HEK293 (cell line): ENCODE results near the gene MTMR12.

Experiments
- GLIS1 ChIP-seq: fragments of 450-650 bp; formaldehyde crosslinking; IDR thresholded peaks from 2 replicates; pipeline ENCODE4 v1.5.1; 2016; ENCODE audit warnings: missing biosample characterization, missing genetic modification characterization
- HIC1 ChIP-seq: fragments of 450-650 bp; formaldehyde crosslinking; IDR thresholded peaks from 2 replicates; pipeline ENCODE4 v1.5.1; 2016; ENCODE audit warnings: missing biosample characterization, missing genetic modification characterization
- KLF1 ChIP-seq: fragments of 450-650 bp; formaldehyde crosslinking; IDR thresholded peaks from 2 replicates; pipeline ENCODE4 v1.5.1; 2016; ENCODE audit warnings: missing biosample characterization, missing genetic modification characterization
- MYNN ChIP-seq: fragments of 450-650 bp; formaldehyde crosslinking; IDR thresholded peaks from 2 replicates; pipeline ENCODE4 v1.5.1; 2016; ENCODE audit warnings: missing biosample characterization, missing genetic modification characterization, borderline replicate concordance
- OVOL3 ChIP-seq: fragments of 450-650 bp; formaldehyde crosslinking; IDR thresholded peaks from 2 replicates; pipeline ENCODE4 v1.5.1; 2016; ENCODE audit warnings: missing biosample characterization, missing genetic modification characterization
- SCRT1 ChIP-seq: fragments of 450-650 bp; formaldehyde crosslinking; IDR thresholded peaks from 2 replicates; pipeline ENCODE4 v1.5.1; 2016; ENCODE audit warnings: missing biosample characterization, missing genetic modification characterization, borderline replicate concordance
- SETDB1 ChIP-seq: IDR thresholded peaks from one replicate; pipeline ENCODE4 v1.6.1; 2017; ENCODE audit warnings: mild to moderate bottlenecking, low read length, moderate library complexity, mixed read lengths; ENCODE audit not compliant: insufficient read length
- ZBTB11 ChIP-seq: fragments of 450-650 bp; formaldehyde crosslinking; conservative IDR thresholded peaks from 2 replicates; pipeline ENCODE4 v1.5.1; 2016; ENCODE audit warnings: low read depth, missing biosample characterization, missing genetic modification characterization
- ZBTB26 ChIP-seq: fragments of 450-650 bp; formaldehyde crosslinking; optimal IDR thresholded peaks from 2 replicates; pipeline ENCODE3; 2016; ENCODE audit warnings: missing biosample characterization, mild to moderate bottlenecking, missing genetic modification characterization
- ZBTB7A ChIP-seq: fragments of 450-650 bp; formaldehyde crosslinking; IDR thresholded peaks from 2 replicates; pipeline ENCODE4 v1.5.1; 2016; ENCODE audit warnings: low read depth, missing biosample characterization, missing genetic modification characterization
- ZNF18 ChIP-seq: fragments of 450-650 bp; formaldehyde crosslinking; IDR thresholded peaks from 2 replicates; pipeline ENCODE4 v1.5.1; 2016; ENCODE audit warnings: missing biosample characterization, missing genetic modification characterization
- ZNF202 ChIP-seq: fragments of 450-650 bp; formaldehyde crosslinking; IDR thresholded peaks from 2 replicates; pipeline ENCODE4 v1.5.1; 2016; ENCODE audit warnings: missing biosample characterization, missing genetic modification characterization, borderline replicate concordance
- ZNF248 ChIP-seq: fragments of 450-650 bp; formaldehyde crosslinking; IDR thresholded peaks from 2 replicates; pipeline ENCODE4 v1.5.1; 2017; ENCODE audit warnings: missing biosample characterization, missing genetic modification characterization
- ZNF585B ChIP-seq: fragments of 450-650 bp; formaldehyde crosslinking; IDR thresholded peaks from 2 replicates; pipeline ENCODE4 v1.5.1; 2016; ENCODE audit warnings: missing biosample characterization, missing genetic modification characterization
- ZNF610 ChIP-seq: fragments of 450-650 bp; formaldehyde crosslinking; IDR thresholded peaks from 2 replicates; pipeline ENCODE4 v1.5.1; 2016; ENCODE audit warnings: missing biosample characterization, missing genetic modification characterization, borderline replicate concordance
- ZNF692 ChIP-seq: fragments of 450-650 bp; formaldehyde crosslinking; IDR thresholded peaks from 2 replicates; pipeline ENCODE4 v1.5.1; 2016; ENCODE audit warnings: missing biosample characterization, missing genetic modification characterization
- ZNF777 ChIP-seq: fragments of 450-650 bp; formaldehyde crosslinking; IDR thresholded peaks from 2 replicates; pipeline ENCODE4 v1.5.1; 2017; ENCODE audit warnings: missing biosample characterization, missing genetic modification characterization, borderline replicate concordance
- ZNF830 ChIP-seq: fragments of 450-650 bp; IDR thresholded peaks from 2 replicates; pipeline ENCODE4 v1.5.0; 2018; ENCODE audit warnings: missing biosample characterization, missing genetic modification characterization, low read depth, mild to moderate bottlenecking, moderate library complexity
- ZSCAN16 ChIP-seq: fragments of 450-650 bp; formaldehyde crosslinking; IDR thresholded peaks from 2 replicates; pipeline ENCODE4 v1.5.1; 2016; ENCODE audit warnings: missing biosample characterization, missing genetic modification characterization
- ZSCAN18 ChIP-seq: fragments of 450-650 bp; formaldehyde crosslinking; IDR thresholded peaks from 2 replicates; pipeline ENCODE4 v1.5.1; 2016; ENCODE audit warnings: missing biosample characterization, missing genetic modification characterization
- ZSCAN5A ChIP-seq: fragments of 450-650 bp; formaldehyde crosslinking; IDR thresholded peaks from 2 replicates; pipeline ENCODE4 v1.5.1; 2016; ENCODE audit warnings: missing biosample characterization, missing genetic modification characterization

The MTMR12 gene

GRCh38 chr5:32312197-32312594, 543 bp downstream of the MTMR12 start (continued):
- peak; percentile 29; the same call in 1 of the 2 replicates for TF ChIP-seq ZBTB11
- TF ChIP-seq ZNF777 (tag by site-specific recombination): no peak
- no peak for TF ChIP-seq SETDB1
- TF ChIP-seq ZSCAN5A (tag by site-specific recombination): no peak
- no peak for TF ChIP-seq ZNF18 (tag by site-specific recombination)
- peak; percentile 79 for TF ChIP-seq ZBTB26 (tag by site-specific recombination)
- TF ChIP-seq ZNF202 (tag by site-specific recombination): no peak
- TF ChIP-seq ZNF830 (tag by site-specific recombination): no peak
- no peak for TF ChIP-seq ZNF585B
- no peak for TF ChIP-seq ZNF248 (tag by site-specific recombination)
- TF ChIP-seq HIC1 (tag by site-specific recombination): peak; percentile 65; the same call in 1 of the 2 replicates
- no peak; the same call in 1 of the 2 replicates for TF ChIP-seq KLF1 (tag by site-specific recombination)
- no peak for TF ChIP-seq OVOL3
- TF ChIP-seq GLIS1 (tag by site-specific recombination): peak; percentile 48
- TF ChIP-seq SCRT1 (tag by site-specific recombination): no peak
- 0 out of 2 replicates have a peak, but pooled peaks have one; percentile 41 for TF ChIP-seq ZBTB7A
- TF ChIP-seq ZNF610 (tag by site-specific recombination): no peak
- 0 out of 2 replicates have a peak, but pooled peaks have one; percentile 28 for TF ChIP-seq ZNF692 (tag by site-specific recombination)
- no peak for TF ChIP-seq ZSCAN18 (tag by site-specific recombination)
- no peak for TF ChIP-seq ZSCAN16 (tag by site-specific recombination)
- TF ChIP-seq MYNN (tag by site-specific recombination): no peak
